Measurements from ENCODE around the gene BTNL8. TPM values are rescaled to one million over a fixed set of nuclear protein-coding genes. Genes with fewer than 3 reads are reported as not detected.

BTNL8 gene
- total RNA-seq, 1 experiment from 2014 or later = not detected

DNA sequence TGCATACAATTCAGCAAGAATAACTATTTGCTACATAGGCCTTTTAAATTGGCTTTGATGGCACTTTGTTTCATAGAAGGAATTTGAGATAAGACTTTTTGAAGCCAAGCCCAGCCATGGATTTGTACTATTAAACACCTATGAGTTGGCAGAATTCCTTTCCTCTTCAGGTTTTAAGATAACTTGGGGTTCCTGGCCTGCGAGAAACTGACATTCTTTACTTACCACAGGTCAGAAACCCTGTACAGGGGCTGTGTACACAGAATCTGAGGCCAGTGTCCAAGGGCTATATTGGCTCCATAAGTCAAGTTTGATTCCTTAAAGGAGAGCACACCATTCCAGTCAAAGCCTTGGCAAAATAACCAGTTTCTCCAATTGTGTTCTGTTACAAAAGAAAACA lies 78.9 kb downstream of the BTNL8 start:
- Histone ChIP-seq H2AFZ (ENCODE audit: low read length) (no peak overlapping the region), H3K79me2 (ENCODE audit: low read length) (no peaks in the 10 kb centered on the region), H3K9me3 (ENCODE audit: low read length) (no peaks in the 10 kb centered on the region), H3K36me3 (ENCODE audit: low read depth, low read length) (no peaks in the 10 kb centered on the region), H3K9ac (ENCODE audit: low read length) (no peak overlapping the region), H4K20me1 (ENCODE audit: low read length) (no peaks in the 10 kb centered on the region), H3K27me3 (ENCODE audit: low read length) (no peaks in the 10 kb centered on the region), H3K4me3 (ENCODE audit: low read length) (no peak overlapping the region), H3F3A (ENCODE audit: low read length, unreplicated experiment) (no peaks in the 10 kb centered on the region), H3K9me2 (replicated peaks; ENCODE audit: low read length) (no peaks in the 10 kb centered on the region), H3K4me1 (ENCODE audit: insufficient read depth, low read length) (peaks cover 16% of the 10 kb centered on the region), H3K27ac (ENCODE audit: low read length) (no peak overlapping the region), H3K4me2 (ENCODE audit: low read length) (no peak overlapping the region)
- TF ChIP-seq EZH2phosphoT487 (IDR thresholded peaks at IDR 0.05; ENCODE audit: borderline replicate concordance, low read length) (no peak), EZH2 (IDR thresholded peaks at IDR 0.05; ENCODE audit: low read length, unreplicated experiment) (no peak)
- TF ChIP-seq, protein P1, sequence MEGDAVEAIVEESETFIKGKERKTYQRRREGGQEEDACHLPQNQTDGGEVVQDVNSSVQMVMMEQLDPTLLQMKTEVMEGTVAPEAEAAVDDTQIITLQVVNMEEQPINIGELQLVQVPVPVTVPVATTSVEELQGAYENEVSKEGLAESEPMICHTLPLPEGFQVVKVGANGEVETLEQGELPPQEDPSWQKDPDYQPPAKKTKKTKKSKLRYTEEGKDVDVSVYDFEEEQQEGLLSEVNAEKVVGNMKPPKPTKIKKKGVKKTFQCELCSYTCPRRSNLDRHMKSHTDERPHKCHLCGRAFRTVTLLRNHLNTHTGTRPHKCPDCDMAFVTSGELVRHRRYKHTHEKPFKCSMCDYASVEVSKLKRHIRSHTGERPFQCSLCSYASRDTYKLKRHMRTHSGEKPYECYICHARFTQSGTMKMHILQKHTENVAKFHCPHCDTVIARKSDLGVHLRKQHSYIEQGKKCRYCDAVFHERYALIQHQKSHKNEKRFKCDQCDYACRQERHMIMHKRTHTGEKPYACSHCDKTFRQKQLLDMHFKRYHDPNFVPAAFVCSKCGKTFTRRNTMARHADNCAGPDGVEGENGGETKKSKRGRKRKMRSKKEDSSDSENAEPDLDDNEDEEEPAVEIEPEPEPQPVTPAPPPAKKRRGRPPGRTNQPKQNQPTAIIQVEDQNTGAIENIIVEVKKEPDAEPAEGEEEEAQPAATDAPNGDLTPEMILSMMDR (conservative IDR thresholded peaks at IDR 0.05; ENCODE audit: low read depth, low read length) = no peak
- CTCF ChIA-PET = no interaction called here
- POLR2A ChIA-PET (ENCODE audit: unreplicated experiment) = no interaction called here
- no peak for ATAC-seq
- peak; percentile 36 for DNase-seq
- no TSS peak for BruUV-seq (replicated peaks)
- intact Hi-C loops (cut with micrococcal nuclease) = no loop called here

DNA sequence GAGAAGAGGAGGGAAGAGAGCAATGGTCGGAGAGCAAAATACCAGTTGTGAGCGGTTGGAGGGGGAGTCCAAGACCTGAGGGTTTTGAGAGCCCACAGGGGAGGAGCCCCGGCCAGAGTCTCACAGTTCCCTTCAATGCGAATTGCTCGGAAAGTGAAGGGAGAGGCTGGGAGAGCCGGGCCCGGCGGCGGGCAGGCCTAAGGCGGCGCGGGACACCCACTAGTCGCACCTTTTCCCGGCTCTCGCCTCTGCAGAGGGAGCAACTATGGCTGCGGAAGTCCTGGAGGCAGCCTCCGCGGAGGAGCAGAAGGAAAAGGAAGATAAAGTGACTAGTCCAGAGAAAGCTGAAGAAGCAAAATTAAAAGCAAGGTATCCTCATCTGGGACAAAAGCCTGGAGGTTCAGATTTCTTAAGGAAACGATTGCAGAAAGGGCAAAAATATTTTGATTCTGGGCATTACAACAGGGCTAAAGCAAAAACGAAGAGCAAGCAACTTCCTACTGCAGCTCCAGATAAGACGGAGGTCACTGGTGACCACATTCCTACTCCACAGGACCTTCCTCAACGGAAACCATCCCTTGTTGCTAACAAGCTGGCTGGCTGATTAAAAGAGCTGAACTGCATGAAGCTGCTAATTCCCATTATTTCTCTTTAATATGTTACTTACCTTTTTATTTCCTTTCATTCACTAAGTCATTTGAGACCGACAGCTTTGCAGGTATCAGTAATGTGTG lies 83.2 kb downstream of the BTNL8 start:
- ChIA-PET CTCF (no interaction called here), POLR2A (ENCODE audit: unreplicated experiment) (interaction anchor here (0.7 kb wide), 1 partner anchor 10 kb away, joined by 3 read pairs; no protein-coding TSS in a partner anchor)
- no peak overlapping the region for H3K27ac ChIP-seq (ENCODE audit: low read length)
- H3K4me2 ChIP-seq (ENCODE audit: low read length) = no peak overlapping the region
- H4K20me1 ChIP-seq (ENCODE audit: low read length) = no peaks in the 10 kb centered on the region
- H3K9me3 ChIP-seq (ENCODE audit: low read length) = no peaks in the 10 kb centered on the region
- no TSS peak for BruUV-seq (replicated peaks)
- ATAC-seq (no peak), DNase-seq (no peak)
- H3K79me2 ChIP-seq (ENCODE audit: low read length) = no peaks in the 10 kb centered on the region
- intact Hi-C loops (cut with micrococcal nuclease) = no loop called here
- no peak overlapping the region for H3K4me3 ChIP-seq (ENCODE audit: low read length)
- H3K9ac ChIP-seq (ENCODE audit: low read length) = no peak overlapping the region
- H3F3A ChIP-seq (ENCODE audit: low read length, unreplicated experiment) = no peaks in the 10 kb centered on the region
- no peaks in the 10 kb centered on the region for H3K9me2 ChIP-seq (replicated peaks; ENCODE audit: low read length)
- TF ChIP-seq, protein P1 (conservative IDR thresholded peaks at IDR 0.05; ENCODE audit: low read depth, low read length) = no peak
- TF ChIP-seq EZH2 (IDR thresholded peaks at IDR 0.05; ENCODE audit: low read length, unreplicated experiment) (no peak), EZH2phosphoT487 (IDR thresholded peaks at IDR 0.05; ENCODE audit: borderline replicate concordance, low read length) (no peak)
- H3K27me3 ChIP-seq (ENCODE audit: low read length) = no peaks in the 10 kb centered on the region
- H2AFZ ChIP-seq (ENCODE audit: low read length) = no peak overlapping the region
- H3K36me3 ChIP-seq (ENCODE audit: low read depth, low read length) = no peaks in the 10 kb centered on the region
- no peaks in the 10 kb centered on the region for H3K4me1 ChIP-seq (ENCODE audit: insufficient read depth, low read length)

DNA sequence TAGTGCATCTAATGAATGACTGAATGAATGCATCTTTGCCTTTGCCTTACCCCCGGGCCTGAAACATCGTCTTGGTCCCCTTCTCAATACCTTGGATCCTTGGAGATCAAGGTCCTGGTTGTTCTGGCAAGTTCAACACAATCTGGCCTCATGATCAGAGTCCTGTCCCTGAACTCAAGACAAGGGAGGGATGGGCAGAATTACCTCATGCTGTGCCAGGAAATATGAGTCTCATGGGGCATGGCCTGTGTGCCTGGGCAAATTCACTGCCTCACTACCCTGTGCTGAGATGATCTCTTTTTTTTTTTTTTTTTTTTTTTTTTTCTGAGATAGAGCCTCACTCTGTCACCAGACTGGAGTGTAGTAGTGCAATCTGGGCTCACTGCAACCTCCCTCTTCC lies 89.1 kb downstream of the BTNL8 start:
- H3F3A ChIP-seq (ENCODE audit: low read length, unreplicated experiment) = no peaks in the 10 kb centered on the region
- H3K9me3 ChIP-seq (ENCODE audit: low read length) = no peaks in the 10 kb centered on the region
- no peak overlapping the region for H3K27ac ChIP-seq (ENCODE audit: low read length)
- POLR2A ChIA-PET (ENCODE audit: unreplicated experiment) = no interaction called here
- no peaks in the 10 kb centered on the region for H3K27me3 ChIP-seq (ENCODE audit: low read length)
- H3K4me2 ChIP-seq (ENCODE audit: low read length) = no peak overlapping the region
- intact Hi-C loops (cut with micrococcal nuclease) = no loop called here
- no peaks in the 10 kb centered on the region for H3K4me1 ChIP-seq (ENCODE audit: insufficient read depth, low read length)
- BruUV-seq (replicated peaks) = no TSS peak
- H3K79me2 ChIP-seq (ENCODE audit: low read length) = no peaks in the 10 kb centered on the region
- no peak for DNase-seq
- H3K4me3 ChIP-seq (ENCODE audit: low read length) = no peak overlapping the region
- ATAC-seq = no peak
- no peaks in the 10 kb centered on the region for H4K20me1 ChIP-seq (ENCODE audit: low read length)
- H3K9ac ChIP-seq (ENCODE audit: low read length) = no peak overlapping the region
- CTCF ChIA-PET = no interaction called here
- no peaks in the 10 kb centered on the region for H3K9me2 ChIP-seq (replicated peaks; ENCODE audit: low read length)
- TF ChIP-seq EZH2 (IDR thresholded peaks at IDR 0.05; ENCODE audit: low read length, unreplicated experiment) (no peak), EZH2phosphoT487 (IDR thresholded peaks at IDR 0.05; ENCODE audit: borderline replicate concordance, low read length) (no peak)
- TF ChIP-seq, protein P1 (conservative IDR thresholded peaks at IDR 0.05; ENCODE audit: low read depth, low read length) = no peak
- no peaks in the 10 kb centered on the region for H3K36me3 ChIP-seq (ENCODE audit: low read depth, low read length)
- H2AFZ ChIP-seq (ENCODE audit: low read length) = no peak overlapping the region

Measured in PC-3 (cell line).